Activated CD4-positive, alpha-beta memory T cell treated with anti-CD3 and anti-CD28 coated beads for 36 hours (primary cell): Measurements from ENCODE around the gene GKN2. TPM values are rescaled to one million over a fixed set of nuclear protein-coding genes. Genes with fewer than 3 reads are reported as not detected.

Experiments used
- CTCF ChIA-PET: fragments of 350-600 bp; sonication (Branson Sonifier 250); formaldehyde crosslinking; loops from one replicate; lab custom pipeline; 2021; ENCODE audit warnings: antibody characterized with exemption, inconsistent platforms; lab: Charles Lee
- POLR2A ChIA-PET: fragments of 350-600 bp; sonication (Branson Sonifier 250); formaldehyde crosslinking; loops from one replicate; lab custom pipeline; 2021; ENCODE audit warnings: antibody characterized with exemption; lab: Charles Lee
- DNase-seq: peaks from one replicate; pipeline ENCODE4 v3.0.0-alpha.2; 2020
- H3K27ac Mint-ChIP-seq: one replicate; pipeline ENCODE4 v1.8.0; 2021; ENCODE audit warnings: mixed read lengths
- H3K27me3 Mint-ChIP-seq: one replicate; pipeline ENCODE4 v1.8.0; 2021; ENCODE audit warnings: mixed read lengths
- H3K36me3 Mint-ChIP-seq: one replicate; pipeline ENCODE4 v1.8.0; 2021; ENCODE audit warnings: mixed read lengths
- H3K4me1 Mint-ChIP-seq: one replicate; pipeline ENCODE4 v1.8.0; 2021; ENCODE audit warnings: low read depth, mixed read lengths
- H3K4me3 Mint-ChIP-seq: one replicate; pipeline ENCODE4 v1.8.0; 2021; ENCODE audit warnings: mild to moderate bottlenecking, mixed read lengths
- H3K9me3 Mint-ChIP-seq: one replicate; pipeline ENCODE4 v1.8.0; 2021; ENCODE audit warnings: mixed read lengths
- intact Hi-C: fragments of 100-400 bp; cut with micrococcal nuclease; formaldehyde crosslinking; loops from one replicate; pipeline ENCODE4 v1.15.1; 2023
- total RNA-seq, 2 experiments: library from RNA; stranded (reverse); gene quantifications; one replicate each; pipeline ENCODE4 v1.2.3, GENCODE V29; 2021

The GKN2 gene, protein sequence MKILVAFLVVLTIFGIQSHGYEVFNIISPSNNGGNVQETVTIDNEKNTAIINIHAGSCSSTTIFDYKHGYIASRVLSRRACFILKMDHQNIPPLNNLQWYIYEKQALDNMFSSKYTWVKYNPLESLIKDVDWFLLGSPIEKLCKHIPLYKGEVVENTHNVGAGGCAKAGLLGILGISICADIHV
- total RNA-seq, result not detected

DNA sequence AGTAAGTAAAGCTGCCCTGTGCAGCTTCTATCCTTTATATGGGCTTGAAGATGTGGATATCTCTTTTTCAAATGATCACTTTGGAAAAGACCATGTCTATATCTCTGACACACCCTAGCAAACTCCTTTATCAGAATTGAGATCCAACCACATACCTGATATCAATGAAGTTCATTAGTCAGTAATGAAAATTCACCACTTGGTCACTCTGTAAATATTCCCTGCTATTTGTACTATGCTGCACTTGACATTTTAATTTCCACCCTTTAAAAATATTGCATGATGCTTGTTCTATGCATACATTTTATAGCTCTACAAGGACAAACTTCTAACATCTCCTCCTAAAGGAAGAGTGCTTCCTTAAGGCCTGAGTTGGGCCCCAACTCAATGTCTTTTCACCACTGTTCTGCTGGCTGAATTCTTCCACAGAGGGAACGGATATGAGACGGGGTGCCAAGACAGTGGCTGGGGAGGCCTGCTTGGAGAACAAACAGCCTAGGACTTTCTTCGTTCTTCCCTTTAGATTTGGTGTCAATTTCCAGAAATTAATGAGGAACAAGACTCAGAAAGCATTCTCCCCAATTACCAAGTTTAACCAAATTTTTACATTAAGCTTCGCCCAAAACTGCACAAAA is at the start of gene GKN2:
Gene GKN2 (minus strand): TSS at position 7 of the 635 bp plus-strand sequence. CDS start 32 bp downstream, outside the sequence.
- POLR2A ChIA-PET, result no interaction called here
- no peak within 1 kb of the TSS for H3K4me3 Mint-ChIP-seq
- H3K4me1 Mint-ChIP-seq, result no peaks in the 10 kb centered on the region
- no peaks in the 10 kb centered on the region for H3K36me3 Mint-ChIP-seq
- H3K9me3 Mint-ChIP-seq, result no peaks in the 10 kb centered on the region
- H3K27me3 Mint-ChIP-seq, result peaks cover 6% of the 10 kb centered on the region
- no peak for DNase-seq
- no peak within 1 kb of the TSS for H3K27ac Mint-ChIP-seq
- CTCF ChIA-PET, result interaction anchor here (1.8 to 2.7 kb wide), 2 partner anchors 10 to 12 kb away, joined by 4 to 12 read pairs; no protein-coding TSS in a partner anchor
- intact Hi-C loops, result no loop called here

DNA sequence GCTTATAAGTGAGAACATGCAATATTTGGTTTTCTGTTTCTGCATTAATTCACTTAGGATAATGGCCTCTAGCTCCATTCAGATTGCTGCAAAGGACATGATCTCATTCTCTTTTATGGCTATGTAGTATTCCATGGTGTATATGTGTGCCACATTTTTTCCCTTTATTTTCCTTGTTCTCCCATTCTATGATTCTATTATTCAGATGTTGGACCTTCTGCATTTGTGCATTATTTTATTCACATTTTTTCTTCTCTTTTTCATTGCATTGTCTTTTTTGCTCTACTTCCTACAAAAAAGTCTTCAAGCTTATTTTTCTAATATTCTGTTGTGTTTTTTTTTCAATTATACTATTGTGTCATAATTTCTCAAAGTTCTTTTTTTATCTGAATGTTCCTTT is 49.2 kb upstream of the GKN2 start:
- Mint-ChIP-seq H3K9me3 (peaks cover 10% of the 10 kb centered on the region), H3K27me3 (peaks cover 24% of the 10 kb centered on the region), H3K4me3 (no peak overlapping the region), H3K36me3 (no peaks in the 10 kb centered on the region), H3K4me1 (no peaks in the 10 kb centered on the region), H3K27ac (no peak overlapping the region)
- DNase-seq, result no peak
- ChIA-PET POLR2A (no interaction called here), CTCF (interaction anchor here (0.8 kb wide), 1 partner anchor 47 kb away, joined by 3 read pairs; no protein-coding TSS in a partner anchor)
- intact Hi-C loops, result no loop called here

DNA sequence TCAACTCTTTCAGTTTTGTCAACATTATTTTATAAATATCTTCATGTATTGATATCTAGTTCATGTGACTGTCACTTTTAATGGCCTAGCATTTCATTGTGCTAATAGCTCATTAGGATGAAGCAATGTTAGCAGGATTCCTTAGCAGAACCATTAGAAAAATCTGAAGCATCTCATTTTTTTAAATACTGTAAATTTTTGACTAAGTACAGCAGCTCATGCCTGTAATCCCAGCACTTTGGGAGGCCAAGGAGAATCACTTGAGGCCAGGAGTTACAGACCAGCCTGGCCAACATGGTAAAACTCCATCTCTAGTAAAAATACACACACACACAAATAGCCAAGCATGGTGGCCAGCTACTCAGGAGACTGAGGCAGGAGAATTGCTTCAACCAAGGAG is 44.7 kb upstream of the GKN2 start:
- POLR2A ChIA-PET, result no interaction called here
- Mint-ChIP-seq H3K4me3 (no peak overlapping the region), H3K27ac (no peak overlapping the region), H3K36me3 (no peaks in the 10 kb centered on the region), H3K4me1 (no peaks in the 10 kb centered on the region), H3K27me3 (peaks cover 18% of the 10 kb centered on the region), H3K9me3 (peaks cover 9% of the 10 kb centered on the region)
- DNase-seq, result no peak
- CTCF ChIA-PET, result no interaction called here
- intact Hi-C loops, result no loop called here

DNA sequence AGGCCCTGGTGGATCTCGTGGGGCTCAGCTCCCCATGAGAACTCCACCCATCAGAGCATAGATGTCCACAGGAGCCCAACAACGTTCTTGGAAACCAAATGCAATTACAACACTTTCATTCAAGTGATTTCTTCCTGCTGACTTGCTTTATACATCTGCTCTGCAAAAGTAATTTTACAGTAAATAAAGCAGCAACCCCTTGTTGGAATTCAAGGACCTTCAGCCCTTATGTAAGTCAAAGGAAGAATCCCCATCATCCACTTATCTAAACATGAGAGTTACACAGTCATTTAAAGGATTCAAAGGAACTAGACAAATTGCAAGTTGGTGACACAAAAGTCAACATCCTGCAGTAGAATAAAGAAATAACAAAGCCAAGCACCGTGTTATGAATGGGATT is 43.2 kb upstream of the GKN2 start:
- no peak overlapping the region for H3K4me3 Mint-ChIP-seq
- intact Hi-C loops, result no loop called here
- H3K27me3 Mint-ChIP-seq, result peaks cover 12% of the 10 kb centered on the region
- no peak for DNase-seq
- ChIA-PET POLR2A (no interaction called here), CTCF (interaction anchor here (0.8 to 1.0 kb wide), 2 partner anchors 52 to 287 kb away, joined by 3 read pairs; no protein-coding TSS in a partner anchor)
- no peaks in the 10 kb centered on the region for H3K4me1 Mint-ChIP-seq
- no peaks in the 10 kb centered on the region for H3K9me3 Mint-ChIP-seq
- H3K27ac Mint-ChIP-seq, result no peak overlapping the region
- H3K36me3 Mint-ChIP-seq, result no peaks in the 10 kb centered on the region

DNA sequence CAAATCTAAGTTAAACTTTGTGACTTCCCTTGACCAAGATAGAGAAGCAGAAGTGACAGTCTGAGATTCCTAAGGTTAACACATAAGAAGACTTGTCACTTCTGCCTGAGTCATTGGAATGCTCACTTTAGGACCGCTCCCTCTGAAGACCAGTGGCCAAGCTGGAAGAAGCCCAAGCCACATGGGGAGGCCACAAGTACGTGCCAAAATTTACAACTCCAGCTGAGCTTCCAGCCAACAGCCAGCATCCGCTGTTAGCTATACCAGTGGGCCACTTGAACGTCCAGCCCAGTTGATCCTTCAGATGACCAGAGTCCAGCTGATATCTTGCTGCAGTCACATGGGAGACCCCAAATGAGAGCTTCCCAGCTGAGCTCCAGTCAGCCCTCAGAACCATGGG is 42.2 kb upstream of the GKN2 start:
- no peak overlapping the region for H3K4me3 Mint-ChIP-seq
- H3K4me1 Mint-ChIP-seq, result no peaks in the 10 kb centered on the region
- DNase-seq, result no peak
- POLR2A ChIA-PET, result no interaction called here
- CTCF ChIA-PET, result interaction anchor here (1.0 kb wide), 1 partner anchor 51 kb away, joined by 3 read pairs; no protein-coding TSS in a partner anchor
- no peaks in the 10 kb centered on the region for H3K9me3 Mint-ChIP-seq
- no peaks in the 10 kb centered on the region for H3K36me3 Mint-ChIP-seq
- no peak overlapping the region for H3K27ac Mint-ChIP-seq
- peaks cover 10% of the 10 kb centered on the region for H3K27me3 Mint-ChIP-seq
- intact Hi-C loops, result no loop called here

DNA sequence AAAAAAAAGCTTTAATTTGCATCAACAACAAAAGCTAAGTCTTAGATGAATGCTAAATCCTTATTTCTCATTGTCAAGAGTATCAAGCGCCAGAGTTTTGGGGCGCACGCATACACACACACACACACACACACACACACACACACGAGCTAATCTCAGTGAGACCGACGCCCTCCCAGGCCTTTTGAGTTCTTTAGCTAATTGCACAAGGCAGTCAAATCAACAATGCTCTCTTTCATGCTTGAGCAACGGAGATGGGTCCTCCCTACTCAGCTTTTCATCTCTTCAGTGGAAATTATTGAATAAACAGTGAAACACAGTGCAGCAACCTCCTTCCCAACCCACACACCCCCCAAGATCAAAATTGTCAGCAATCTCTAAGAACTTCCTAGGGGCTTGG is 41.0 kb upstream of the GKN2 start:
- no peaks in the 10 kb centered on the region for H3K4me1 Mint-ChIP-seq
- H3K36me3 Mint-ChIP-seq, result no peaks in the 10 kb centered on the region
- H3K4me3 Mint-ChIP-seq, result no peak overlapping the region
- CTCF ChIA-PET, result interaction anchor here (1.2 kb wide), 1 partner anchor 398 kb away, joined by 3 read pairs; no protein-coding TSS in a partner anchor
- no peak for DNase-seq
- peaks cover 10% of the 10 kb centered on the region for H3K27me3 Mint-ChIP-seq
- no peak overlapping the region for H3K27ac Mint-ChIP-seq
- intact Hi-C loops, result no loop called here
- POLR2A ChIA-PET, result no interaction called here
- H3K9me3 Mint-ChIP-seq, result no peaks in the 10 kb centered on the region

DNA sequence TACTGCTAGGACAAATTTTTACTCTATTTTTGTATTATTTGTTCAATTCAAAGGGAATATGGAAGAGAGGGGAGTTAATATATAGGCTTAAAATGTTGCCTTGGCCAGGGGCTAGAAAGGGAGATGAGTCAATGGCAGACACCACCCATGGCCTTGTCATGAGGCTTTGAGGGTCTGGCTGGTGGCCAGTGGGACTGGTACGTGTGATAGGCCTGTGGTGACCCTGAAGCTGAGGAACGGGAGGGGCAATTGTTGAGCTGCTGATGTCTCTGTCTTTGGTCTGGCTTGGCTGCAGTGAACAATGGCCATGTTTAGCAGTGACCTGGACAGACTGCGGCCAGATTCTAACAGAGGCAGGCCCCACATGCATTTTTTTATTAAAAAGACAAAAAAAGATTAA is 40.2 kb upstream of the GKN2 start:
- DNase-seq, result no peak
- POLR2A ChIA-PET, result no interaction called here
- Mint-ChIP-seq H3K4me1 (no peaks in the 10 kb centered on the region), H3K9me3 (no peaks in the 10 kb centered on the region), H3K36me3 (no peaks in the 10 kb centered on the region), H3K27me3 (peaks cover 10% of the 10 kb centered on the region), H3K4me3 (no peak overlapping the region), H3K27ac (no peak overlapping the region)
- intact Hi-C loops, result no loop called here
- CTCF ChIA-PET, result interaction anchor here (1.2 kb wide), 1 partner anchor 397 kb away, joined by 3 read pairs; no protein-coding TSS in a partner anchor

DNA sequence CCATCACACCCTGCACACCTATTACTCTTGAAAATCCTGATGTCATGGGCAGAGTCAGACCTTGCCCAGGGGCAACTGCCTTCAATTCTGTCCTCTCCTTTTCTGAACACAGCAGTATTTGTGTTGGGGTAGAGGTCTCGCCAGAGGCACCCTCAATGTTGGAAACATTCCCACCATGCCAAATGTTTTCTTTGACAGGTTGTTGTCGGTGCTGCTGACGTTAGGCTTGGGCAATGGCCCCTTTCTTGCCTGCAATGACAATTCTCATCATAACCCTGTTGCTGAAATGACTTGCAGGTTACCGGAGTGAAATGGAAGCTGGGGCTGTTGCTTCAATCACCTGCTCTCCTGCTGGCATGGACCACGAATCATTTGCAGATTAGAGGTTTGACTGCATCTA is 39.6 kb upstream of the GKN2 start:
- Mint-ChIP-seq H3K27me3 (peaks cover 10% of the 10 kb centered on the region), H3K36me3 (no peaks in the 10 kb centered on the region), H3K27ac (no peak overlapping the region), H3K4me1 (no peaks in the 10 kb centered on the region), H3K9me3 (no peaks in the 10 kb centered on the region), H3K4me3 (no peak overlapping the region)
- intact Hi-C loops, result no loop called here
- ChIA-PET POLR2A (no interaction called here), CTCF (no interaction called here)
- DNase-seq, result no peak

DNA sequence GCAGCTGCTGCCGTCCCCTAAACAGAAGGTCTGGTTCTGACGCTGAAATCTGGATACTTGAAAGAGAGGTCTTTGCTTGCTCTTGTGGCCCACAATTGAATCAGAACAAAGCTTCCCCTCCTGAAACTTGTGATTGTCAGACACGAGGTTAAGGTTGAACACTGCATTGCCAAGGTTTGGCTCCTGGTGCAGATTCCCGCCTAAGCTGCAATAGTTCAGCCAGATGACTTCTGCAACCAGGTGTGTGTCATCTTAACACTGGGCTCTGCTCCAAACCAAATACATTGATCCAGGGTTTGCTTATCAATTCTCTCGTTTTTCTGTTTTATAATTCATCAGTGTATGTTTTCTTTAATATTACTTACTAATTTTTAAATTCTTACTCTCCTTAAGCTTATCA is 36.3 kb upstream of the GKN2 start:
- H3K9me3 Mint-ChIP-seq, result no peaks in the 10 kb centered on the region
- ChIA-PET CTCF (interaction anchor here (1.1 kb wide), 1 partner anchor 9 kb away, joined by 3 read pairs; no protein-coding TSS in a partner anchor), POLR2A (no interaction called here)
- intact Hi-C loops, result no loop called here
- no peak overlapping the region for H3K4me3 Mint-ChIP-seq
- H3K36me3 Mint-ChIP-seq, result no peaks in the 10 kb centered on the region
- no peaks in the 10 kb centered on the region for H3K4me1 Mint-ChIP-seq
- H3K27ac Mint-ChIP-seq, result no peak overlapping the region
- no peak for DNase-seq
- H3K27me3 Mint-ChIP-seq, result peaks cover 4% of the 10 kb centered on the region

DNA sequence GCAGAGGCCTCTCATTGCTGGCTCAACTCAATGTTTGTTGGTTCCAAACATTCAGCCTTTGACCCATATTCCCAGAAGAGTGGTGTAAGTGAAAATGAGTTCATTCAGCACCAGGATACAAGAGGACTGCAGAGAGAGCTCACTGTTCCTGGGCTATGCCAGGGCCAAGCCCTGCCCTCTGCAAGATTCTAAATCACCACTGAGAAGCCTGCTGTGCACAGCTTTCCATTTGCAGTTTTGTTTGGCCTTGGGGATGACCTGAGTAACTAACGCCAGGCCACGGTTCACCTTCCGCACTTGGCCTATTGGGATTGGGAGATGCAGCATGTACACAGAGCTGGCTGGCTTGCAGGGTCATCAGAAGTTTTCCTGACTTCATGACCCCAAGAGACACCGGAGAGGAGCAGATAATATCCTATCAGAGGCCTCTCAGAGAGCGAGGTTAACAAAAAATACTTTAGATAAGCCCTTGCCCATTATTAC is 34.4 kb upstream of the GKN2 start:
- POLR2A ChIA-PET, result no interaction called here
- intact Hi-C loops, result no loop called here
- no peak for DNase-seq
- Mint-ChIP-seq H3K9me3 (no peaks in the 10 kb centered on the region), H3K4me1 (no peaks in the 10 kb centered on the region), H3K36me3 (no peaks in the 10 kb centered on the region), H3K27me3 (peaks cover 4% of the 10 kb centered on the region), H3K4me3 (no peak overlapping the region), H3K27ac (no peak overlapping the region)
- CTCF ChIA-PET, result interaction anchor here (0.6 kb wide), 1 partner anchor 272 kb away, joined by 3 read pairs; no protein-coding TSS in a partner anchor

DNA sequence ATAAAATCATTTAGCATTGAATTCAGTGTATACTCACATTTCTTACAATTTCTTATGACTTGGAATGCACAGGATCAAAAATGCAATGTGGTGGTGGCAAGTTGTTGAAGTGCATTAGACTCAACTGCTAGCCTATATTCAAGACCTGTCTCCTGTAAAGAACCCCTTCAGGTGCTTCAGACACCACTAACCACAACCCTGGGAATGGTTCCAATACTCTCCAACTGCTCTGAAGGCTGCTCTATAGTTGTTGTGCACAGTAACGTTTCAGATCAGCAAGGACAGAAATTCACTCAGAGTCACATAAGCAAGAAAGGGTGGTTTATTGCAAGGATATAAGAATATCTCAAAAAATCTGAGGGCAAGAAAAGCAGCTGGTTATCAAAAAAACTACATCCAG is 28.3 kb upstream of the GKN2 start:
- Mint-ChIP-seq H3K4me1 (no peaks in the 10 kb centered on the region), H3K27me3 (peaks cover 12% of the 10 kb centered on the region), H3K9me3 (no peaks in the 10 kb centered on the region), H3K4me3 (no peak overlapping the region), H3K27ac (no peak overlapping the region), H3K36me3 (no peaks in the 10 kb centered on the region)
- POLR2A ChIA-PET, result no interaction called here
- DNase-seq, result no peak
- intact Hi-C loops, result no loop called here
- CTCF ChIA-PET, result interaction anchor here (1.2 kb wide), 1 partner anchor 9 kb away, joined by 3 read pairs; no protein-coding TSS in a partner anchor

DNA sequence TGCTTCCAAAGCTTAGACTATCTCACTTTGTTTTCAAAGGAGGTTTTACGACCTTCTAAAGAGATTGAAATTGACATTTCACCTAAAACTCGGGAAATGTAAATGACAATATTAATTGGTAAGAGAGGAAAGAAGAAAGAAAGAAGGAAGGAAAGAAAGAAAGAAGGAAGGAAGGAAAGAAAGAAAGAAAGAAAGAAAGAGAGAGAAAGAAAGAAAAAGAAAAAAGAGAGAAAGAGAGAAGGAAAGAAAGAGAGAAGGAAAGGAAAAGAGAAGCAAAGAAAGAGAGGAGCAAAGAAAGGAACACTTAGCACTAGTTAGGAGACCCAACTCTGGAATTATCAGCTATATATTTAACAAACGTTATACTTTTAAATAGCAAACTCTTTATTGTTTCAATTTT is 25.4 kb upstream of the GKN2 start:
- DNase-seq, result no peak
- H3K27ac Mint-ChIP-seq, result no peak overlapping the region
- CTCF ChIA-PET, result no interaction called here
- peaks cover 20% of the 10 kb centered on the region for H3K27me3 Mint-ChIP-seq
- intact Hi-C loops, result no loop called here
- POLR2A ChIA-PET, result no interaction called here
- H3K36me3 Mint-ChIP-seq, result no peaks in the 10 kb centered on the region
- no peaks in the 10 kb centered on the region for H3K4me1 Mint-ChIP-seq
- H3K9me3 Mint-ChIP-seq, result no peaks in the 10 kb centered on the region
- H3K4me3 Mint-ChIP-seq, result no peak overlapping the region
